GM21576 (cell line): ENCODE results near the gene RIN3.
A peak's percentile ranks its signal among the peaks of the same experiment; 100 is the strongest.

Experiments used
- ATAC-seq: cut with Tn5 transposase; IDR thresholded peaks from one replicate; pipeline ENCODE4 v1.9.1; 2021; ENCODE audit warnings: mild to moderate bottlenecking, moderate library complexity; ENCODE audit not compliant: unreplicated experiment

The RIN3 gene

DNA sequence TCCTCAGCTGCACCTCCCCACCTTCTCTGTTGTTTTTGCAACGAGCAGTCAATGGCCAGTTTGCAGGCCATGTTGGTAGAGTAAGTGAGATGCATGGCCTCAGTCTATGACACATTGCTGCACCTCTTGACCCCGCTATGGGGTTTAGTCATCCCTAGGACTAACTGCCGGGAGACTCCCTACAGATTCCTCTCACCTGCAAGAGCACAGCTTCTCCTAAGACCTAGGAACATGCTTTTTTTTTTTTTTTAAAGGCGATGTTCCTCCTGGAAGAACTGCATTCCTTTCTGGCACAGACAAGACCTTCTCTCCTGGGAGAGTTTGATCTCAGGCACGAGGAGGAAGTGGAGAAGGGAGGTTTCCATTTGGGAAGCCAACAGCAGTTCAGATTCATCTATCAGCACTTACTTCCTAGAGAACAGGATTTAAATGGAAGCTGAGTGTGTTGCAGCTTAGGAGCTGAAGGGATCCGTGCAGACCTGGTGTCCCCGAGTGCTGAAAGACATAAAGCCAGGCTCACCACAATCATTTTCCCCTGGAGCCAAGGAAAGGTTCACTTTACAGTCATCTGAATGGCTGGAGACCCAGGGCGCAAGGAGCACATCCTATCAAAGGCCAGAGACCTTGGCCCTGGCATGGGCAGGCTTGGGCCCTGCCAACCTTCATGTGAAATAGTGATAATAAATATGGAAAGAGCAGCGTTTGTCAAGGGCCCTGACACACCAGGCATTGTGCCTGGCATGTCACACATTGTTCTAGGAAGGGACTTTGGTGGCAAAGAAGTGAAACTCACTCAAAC is 130.8 kb downstream of the RIN3 start:
- ATAC-seq = no peak

DNA sequence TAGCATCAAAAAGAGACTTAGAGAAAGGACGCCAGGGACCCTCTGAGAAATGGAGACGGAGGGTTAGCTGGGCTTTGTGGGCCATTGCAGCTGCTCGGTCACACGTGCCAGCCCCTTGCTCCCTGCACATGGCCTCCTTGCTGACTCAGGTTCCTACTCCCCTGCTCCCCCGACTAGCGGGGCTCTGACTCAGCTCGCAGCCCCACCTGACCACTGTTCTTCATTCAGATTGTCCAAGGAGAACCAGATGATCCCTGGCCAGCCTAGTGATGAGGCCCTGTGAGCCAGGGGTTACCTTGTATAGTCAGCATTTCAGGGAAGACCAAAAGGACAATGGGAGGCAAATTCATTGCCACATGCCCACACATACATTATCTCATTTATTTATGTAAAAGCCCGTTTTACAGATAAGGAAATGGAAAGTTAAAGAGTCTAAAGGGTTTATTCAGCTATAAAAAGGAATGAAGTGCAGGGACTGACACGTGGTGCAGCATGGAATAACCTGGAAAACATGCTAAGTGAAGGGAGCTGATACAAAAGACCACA is 131.5 kb downstream of the RIN3 start:
- ATAC-seq = no peak

DNA sequence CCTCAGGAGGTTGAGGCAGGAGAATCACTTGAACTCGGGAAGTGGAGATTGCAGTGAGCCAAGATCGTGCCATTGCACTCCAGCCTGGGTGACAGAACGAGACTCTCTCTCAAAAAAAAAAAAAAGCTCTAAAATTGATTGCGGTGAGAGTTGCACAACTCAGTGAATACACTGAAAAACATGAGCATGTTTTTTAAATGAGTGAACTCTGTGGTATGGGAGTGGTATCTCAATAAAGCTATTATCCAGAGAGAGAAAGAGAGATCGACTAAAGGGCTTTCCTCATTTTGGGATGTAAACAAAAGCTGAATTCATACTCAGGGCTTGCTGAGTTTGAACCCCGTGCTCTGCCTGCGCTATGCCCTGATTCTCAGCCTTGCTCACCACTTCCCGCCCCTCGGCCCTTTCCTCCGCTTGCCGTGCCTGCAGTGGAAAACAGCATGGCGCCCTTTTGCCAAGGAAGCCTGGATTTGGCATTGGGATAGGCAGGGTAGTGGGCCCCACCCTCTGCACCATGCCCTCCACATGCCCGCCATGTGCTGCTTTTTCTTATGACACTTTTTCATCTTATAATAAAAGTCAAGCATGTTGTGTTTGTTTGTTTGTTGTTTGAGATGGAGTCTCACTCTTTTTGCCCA is 132.4 kb downstream of the RIN3 start:
- ATAC-seq = no peak

DNA sequence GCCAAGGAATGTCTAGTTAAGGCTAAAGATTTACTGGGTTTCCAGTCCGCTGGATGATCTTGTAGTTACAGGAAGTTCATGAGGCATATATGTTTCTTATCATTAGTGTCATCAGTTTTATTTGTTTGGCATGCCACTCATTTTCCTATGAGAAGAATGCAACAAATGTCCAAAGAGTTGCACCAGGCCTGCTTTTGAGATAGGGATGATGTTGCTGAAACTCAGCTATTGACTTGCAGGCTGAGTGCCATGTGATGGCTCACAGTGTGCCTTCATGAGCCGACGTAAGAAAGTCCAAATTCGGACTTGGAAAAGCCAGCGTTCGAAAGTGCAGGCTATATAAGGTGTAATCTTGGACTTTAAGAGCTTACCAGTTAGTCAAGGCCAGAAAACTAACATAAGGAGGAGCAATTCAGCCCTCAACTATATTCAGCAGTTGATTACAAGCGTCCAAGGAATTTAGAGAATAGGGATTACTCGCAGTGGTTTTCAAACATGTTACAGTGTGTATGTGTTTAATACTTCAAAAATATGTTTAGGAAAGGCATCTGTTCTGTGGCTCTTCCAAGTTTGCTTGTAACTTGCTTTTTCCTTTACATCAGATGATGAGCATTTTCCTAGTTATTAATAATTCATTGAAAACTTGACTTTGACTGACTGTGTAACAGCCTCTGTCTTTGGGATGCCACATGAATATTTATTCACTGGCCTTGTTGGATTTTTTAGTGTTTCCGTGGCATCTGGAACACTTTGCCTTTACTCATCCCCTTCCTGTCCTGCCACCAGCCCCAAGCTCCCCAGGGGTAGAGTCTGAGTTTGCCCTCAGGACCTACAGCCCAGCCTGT is 133.6 kb downstream of the RIN3 start:
- no peak for ATAC-seq

DNA sequence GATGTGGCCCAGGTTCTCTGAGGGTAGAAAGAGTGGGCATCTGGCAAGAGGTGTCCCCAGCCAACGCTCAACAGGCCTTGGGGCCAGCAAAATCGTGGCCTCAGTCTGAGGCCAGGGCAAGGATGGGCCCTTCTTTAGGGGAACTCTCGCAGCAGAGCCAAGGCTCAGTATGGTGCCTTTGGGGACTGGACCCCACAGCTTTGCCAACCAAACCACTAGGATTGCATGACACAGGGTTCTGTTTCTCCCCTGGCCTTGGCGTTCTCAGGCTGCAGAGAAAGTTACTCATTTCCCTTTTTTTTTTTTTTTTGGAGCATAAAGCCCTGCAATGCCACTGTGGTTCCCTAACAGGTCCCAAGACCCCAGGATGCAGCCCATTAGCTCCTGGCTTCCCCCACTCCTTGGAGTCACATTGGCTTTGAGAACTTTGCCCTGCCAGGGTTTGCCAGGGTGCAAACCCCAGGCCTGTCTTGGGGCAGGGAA is 134.3 kb downstream of the RIN3 start:
- ATAC-seq = no peak

DNA sequence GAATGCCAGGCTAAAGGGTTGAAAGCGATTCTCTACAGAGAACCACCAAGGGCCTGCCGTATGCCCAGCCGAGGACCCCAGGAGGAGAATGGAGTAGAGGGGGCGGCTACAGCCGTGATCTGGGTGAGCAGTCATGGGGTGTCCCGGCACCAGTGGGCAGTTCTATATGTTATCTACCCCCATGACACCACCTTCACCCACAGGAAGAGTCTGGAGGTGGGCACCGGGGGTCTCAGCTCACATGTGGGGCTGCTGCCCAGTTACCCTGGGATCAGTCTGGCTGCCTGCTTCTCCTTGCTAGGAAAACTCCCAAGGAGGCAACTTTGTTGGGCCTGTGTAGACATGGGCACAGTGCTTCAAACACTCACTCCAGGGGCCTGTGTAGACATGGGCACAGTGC is 135.5 kb downstream of the RIN3 start:
- ATAC-seq = no peak

DNA sequence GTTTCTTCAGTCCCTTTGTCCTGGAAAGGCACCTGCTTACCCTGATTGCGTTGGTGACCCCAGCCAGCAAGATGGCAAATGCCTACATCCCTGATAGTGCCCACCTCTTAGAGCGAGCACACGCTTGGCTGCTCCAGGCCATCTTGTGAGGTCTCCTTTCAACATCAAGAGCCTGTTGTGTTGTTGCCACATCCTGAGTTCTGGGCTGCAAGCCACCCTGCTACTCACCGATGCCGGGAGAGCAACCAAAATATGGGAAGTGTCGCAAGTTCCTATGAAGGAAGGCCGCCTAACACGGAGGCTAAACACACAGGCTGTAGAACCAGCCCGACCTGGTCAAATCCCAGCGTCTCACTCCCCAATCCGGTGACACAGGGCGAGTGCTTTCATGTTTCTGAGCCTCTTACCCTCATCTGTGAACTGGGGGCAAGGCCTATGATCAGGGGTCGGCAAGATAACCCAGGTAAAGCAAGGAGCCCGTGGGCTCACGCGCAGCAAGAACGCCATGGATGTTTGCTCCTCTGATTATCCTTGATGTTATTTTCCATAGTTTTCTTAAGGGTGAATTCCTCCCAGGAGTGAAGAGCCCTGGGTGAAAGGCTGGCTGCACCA is 136.5 kb downstream of the RIN3 start:
- ATAC-seq = no peak

DNA sequence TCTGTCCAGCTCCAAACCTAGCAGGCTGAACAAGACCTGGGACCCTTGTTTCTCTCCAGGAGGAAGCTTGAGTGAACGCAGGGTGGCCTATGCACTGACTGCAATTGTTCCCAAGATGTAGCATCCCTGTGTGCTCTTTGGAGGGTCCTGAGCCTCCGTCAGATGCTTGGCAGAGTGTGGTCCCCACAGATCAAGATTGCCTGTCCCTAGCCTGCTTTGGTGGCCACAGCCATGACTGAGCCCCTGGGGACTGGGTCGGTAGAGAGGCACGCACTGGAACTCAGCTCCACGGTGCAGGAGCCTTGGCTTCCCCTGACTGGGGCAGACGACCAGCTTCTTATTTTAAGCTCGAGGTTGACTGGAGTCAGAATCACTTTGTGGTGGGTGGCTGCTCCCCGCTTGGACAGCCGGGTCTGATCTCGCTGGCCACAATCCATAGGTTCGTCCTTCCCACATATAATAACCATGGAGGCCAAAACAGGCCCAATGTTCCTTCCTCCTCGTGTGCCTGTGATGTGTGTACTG is 137.1 kb downstream of the RIN3 start:
- ATAC-seq = no peak

DNA sequence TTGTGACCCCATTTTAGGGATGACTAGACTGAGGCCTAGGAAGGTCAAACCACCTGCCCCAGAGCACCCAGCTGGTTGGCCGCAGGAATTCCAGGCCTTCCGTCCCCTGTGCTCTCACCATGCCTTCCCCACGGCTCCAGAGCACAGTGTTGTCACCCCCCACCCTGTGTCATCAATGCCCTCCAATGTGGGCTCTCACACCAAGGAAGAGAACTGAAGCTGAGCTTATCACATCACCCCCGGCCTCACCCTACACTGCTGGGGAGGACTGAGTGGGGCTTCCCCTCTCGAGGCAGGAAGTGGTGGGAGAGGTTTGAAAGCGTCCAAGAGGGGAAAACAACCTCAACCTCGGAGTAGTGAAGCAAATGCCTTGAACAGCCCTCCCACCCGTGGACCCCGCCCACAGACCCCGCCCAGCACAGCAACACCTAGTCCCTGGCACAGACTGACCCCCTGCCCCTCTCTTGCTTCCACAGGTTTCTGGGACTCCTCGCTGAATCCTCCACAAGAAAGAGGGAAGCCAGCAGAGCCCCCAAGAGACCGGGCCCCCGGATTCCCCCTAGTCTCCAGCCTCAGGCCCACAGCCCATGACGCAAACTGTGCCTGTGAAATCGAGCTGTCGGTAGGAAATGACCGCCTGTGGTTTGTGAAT is 137.7 kb downstream of the RIN3 start:
- peak; percentile 74 for ATAC-seq

DNA sequence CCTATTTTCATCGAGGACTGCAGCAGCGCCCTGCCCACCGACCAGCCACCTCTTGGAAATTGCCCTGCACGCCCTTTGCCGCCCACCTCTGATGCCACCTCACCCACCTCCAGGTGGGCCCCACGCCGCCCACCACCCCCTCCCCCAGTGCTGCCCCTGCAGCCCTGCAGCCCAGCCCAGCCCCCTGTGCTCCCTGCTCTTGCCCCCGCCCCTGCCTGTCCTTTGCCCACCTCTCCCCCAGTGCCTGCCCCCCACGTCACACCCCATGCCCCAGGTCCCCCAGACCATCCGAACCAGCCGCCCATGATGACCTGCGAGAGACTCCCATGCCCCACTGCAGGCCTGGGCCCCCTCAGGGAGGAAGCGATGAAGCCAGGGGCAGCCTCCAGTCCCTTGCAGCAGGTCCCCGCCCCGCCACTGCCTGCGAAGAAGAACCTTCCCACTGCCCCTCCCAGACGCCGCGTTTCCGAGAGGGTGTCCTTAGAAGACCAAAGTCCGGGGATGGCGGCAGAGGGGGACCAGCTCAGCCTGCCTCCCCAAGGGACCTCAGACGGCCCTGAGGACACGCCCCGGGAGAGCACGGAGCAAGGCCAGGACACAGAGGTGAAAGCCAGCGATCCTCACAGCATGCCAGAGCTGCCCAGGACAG is 138.3 kb downstream of the RIN3 start:
- no peak for ATAC-seq

DNA sequence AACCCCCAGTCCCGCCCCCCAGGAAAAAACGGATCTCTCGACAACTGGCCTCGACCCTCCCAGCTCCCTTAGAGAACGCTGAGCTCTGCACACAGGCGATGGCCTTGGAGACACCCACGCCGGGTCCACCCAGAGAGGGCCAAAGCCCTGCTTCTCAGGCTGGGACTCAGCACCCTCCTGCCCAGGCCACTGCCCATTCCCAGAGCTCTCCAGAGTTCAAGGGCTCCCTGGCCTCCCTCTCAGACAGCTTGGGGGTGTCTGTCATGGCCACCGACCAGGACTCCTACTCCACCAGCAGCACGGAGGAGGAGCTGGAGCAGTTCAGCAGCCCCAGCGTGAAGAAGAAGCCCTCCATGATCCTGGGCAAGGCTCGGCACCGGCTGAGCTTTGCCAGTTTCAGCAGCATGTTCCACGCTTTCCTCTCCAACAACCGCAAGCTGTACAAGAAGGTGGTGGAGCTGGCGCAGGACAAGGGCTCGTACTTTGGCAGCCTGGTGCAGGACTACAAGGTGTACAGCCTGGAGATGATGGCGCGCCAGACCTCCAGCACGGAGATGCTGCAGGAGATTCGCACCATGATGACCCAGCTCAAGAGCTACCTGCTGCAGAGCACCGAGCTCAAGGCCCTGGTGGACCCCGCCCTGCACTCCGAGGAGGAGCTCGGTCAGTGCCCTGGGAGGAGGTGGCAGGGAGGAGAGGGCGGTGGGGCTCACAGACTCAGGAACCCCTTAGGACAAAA is 139.0 kb downstream of the RIN3 start:
- ATAC-seq = no peak

DNA sequence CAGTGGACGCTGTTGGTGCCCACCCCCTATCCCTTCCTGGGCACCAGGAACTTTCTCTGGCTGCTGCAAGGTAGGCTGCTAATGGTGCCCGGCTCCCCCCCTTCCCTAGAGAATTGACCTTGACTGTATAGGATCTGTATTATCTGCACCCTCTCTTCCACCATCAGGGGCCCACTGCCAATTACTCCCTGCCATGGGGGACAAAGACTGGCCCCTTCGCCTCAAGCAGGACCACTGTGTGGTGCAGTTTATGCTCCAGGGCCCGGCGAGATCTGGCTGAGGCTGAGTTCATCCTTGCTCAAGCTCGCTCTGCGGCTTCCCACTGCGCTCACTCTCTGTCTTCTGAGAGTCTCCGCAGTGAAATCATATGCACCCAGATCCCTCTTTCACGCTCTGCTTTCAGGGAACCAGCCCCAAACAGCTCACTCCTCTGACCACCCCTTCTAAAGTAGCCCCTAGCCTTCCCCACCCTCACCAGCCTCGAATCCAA is 139.6 kb downstream of the RIN3 start:
- ATAC-seq = no peak

DNA sequence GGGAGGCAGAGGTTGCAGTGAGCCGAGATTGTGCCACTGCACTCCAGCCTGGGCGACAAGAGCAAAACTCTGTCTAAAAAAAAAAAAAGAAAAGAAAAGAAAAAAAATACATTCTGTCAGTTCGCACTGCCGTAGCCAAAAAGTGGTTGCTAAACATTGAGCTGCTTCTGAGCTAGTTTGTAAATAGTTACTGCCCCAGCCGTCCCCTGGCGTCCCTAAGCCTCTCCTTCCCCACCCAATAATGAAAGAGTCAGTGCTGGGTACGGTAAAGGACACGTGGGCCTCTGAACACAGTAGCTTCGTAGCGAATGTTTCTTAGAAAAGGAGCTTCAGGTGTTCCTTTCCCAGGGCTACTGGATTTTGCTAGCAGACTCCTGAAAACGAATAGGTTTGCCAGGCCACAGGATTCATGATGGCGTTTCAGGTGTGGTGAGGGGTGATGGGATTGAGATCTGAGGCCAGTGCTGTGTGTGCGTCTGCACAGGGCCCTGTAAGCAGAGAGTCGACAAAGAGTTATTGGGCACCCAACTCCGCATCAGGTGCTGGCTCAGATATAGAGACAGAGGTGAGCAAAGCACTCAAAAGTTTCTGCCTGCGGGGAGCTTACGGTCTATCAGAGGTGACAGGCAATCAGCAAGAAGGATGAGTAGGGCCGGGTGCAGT is 140.8 kb downstream of the RIN3 start:
- ATAC-seq = no peak

DNA sequence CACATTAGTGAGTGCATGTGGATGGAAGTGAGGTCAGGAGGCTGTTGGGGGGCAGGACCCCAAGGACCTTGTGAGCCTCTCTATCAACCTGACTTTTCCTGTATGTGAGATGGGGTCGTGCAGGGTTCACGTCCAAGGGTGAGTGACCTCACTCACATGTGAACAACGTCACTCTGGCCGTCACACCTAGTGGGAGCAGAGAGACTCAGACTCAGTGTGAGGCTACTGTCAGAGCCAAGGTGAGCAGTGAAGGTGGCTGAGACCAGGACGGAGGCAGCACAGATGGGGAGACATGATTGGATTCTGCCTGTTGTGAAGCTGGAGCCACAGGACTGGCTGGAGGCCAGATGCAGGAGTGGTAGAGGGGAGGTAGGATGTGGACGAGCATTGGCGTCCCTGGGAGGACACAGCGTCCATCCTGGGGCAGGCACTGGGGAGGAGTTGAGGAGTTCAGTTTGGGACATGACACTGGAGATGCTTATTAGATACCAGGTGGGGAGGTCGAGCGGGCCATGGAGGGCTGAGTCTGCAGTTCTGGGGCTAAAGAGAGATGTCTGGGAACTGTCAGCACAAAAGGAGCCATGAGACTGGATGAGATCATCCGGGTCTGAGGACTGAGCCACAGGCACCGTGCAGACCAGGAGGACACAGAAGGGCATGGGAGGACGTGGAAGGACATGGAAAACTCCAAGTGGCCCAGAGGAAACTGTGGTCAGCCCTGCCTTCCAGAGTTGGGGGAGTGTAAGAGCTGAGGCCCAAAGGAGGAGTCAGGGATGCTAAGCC is 142.0 kb downstream of the RIN3 start:
- no peak for ATAC-seq

DNA sequence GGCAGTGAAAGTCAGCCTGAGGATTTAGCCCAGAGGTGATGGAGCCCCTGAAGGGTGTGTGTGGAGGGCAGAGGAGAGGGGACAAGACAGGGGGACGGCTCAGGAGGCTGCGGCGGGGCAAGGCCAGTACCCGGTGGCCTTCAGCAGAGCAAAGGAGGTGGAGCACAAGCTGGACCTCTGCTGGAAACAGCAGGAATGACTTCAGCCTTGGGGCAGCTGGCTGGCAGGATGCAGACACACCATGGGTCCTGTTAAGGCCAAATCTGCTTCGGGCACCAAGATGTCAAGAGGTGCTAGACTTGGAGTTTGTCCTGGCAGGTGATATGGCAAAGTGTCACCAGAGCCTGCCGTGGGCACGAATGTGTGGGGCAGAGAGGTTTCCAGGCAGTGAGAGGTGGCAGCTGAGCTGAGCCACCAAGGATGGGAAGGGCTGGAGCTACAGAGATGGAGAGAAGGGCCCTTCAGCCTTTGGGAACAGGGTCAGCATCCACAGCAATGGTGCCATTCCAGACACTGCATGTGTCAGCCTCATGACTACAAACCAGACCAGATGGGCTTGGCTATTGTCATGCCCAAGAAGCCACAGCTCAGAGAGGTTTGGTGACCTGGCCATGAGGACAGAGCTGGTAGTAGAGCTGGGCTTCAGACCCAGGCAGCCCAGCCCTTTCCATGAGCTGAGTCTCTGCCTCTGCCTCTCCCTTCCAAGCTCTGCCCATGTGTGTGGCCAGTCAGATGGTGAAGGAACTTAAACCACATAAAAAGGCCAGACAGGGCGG is 142.9 kb downstream of the RIN3 start:
- no peak for ATAC-seq

DNA sequence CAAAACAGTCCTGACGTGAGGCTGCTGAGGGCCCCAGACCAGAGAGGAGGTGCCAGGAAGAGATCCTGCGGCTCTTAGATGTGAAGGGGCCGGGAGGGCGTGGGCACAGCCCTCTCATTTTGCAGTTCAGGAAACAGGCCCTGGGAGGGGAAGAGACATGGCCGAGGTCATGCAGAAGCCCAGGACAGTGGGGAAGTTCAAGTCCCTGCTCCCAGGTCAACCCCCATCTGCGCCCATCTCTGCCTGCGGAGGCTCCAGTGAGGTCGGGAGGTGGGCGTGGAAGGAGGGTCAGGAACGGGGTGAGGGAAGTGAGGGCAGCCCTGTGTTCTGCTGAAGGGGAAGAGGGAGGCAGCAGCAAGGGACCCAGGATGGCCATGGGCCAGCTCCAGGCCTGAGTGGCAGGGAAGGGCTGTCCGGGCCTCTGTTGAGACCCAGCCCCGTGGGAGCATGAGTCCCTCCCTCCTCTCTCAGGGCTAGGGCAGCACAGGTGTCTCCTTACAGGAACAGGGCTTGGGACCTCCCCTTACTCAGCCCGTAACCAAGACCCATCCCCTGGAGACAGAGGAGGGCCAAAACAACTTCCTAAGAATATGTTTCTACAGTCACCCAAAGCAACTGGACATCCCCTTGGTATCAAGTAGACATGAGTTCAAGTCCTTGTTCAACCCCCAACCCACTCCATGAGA is 144.0 kb downstream of the RIN3 start:
- no peak for ATAC-seq
